K562 (cell line): Measurements from ENCODE around the gene ABHD12. TPM values are rescaled to one million over a fixed set of nuclear protein-coding genes. Genes with fewer than 3 reads are reported as not detected.

Experiments
- ATAC-seq: fragments of 200-7000 bp; cut with Tn5 transposase; 3 replicates; pipeline ENCODE4 v1.9.1; 2020; ENCODE audit warnings: moderate library complexity
- BruUV-seq: library from RNA; stranded (reverse); fragments of 400-500 nt; replicated peaks from 2 replicates; lab custom pipeline; 2021; lab: Mats Ljungman, UMichigan
- CTCF ChIA-PET: fragments of 300-600 bp; formaldehyde crosslinking; extraction: SDS; loops from one replicate; lab custom pipeline; 2021; ENCODE audit warnings: low intra/inter-chr PET ratio; lab: Yijun Ruan, JAX
- POLR2A ChIA-PET: fragments of 300-600, 350-650 bp; sonication (Branson Sonifier 250); formaldehyde crosslinking; extraction: SDS; loops from one replicate; lab custom pipeline; 2021; ENCODE audit warnings: antibody characterized with exemption, inconsistent platforms; lab: Yijun Ruan, JAX
- DNase-seq, 4 experiments: peaks; one replicate each; pipeline versions ENCODE4 v3.0.0 to v3.0.0-alpha.2; 2011 to 2018; ENCODE audit warnings: low spot score in 3 of 4, mixed read lengths in 3 of 4; ENCODE audit errors: extremely low read depth in 1 of 4
- FAIRE-seq: peaks from 2 replicates; lab custom pipeline; 2011; peaks lifted over from hg19 to GRCh38; lab: Jason Lieb, UNC
- H2AFZ ChIP-seq: 2 replicates; pipeline ENCODE4 v1.6.0; 2011; ENCODE audit warnings: low read depth, low read length, control low read depth, inconsistent platforms
- H3K27ac ChIP-seq: fragments of 200-600 bp; 3 replicates; pipeline ENCODE4 v1.8.0; 2011; ENCODE audit warnings: low read depth, mild to moderate bottlenecking, control low read depth, inconsistent platforms, low read length, moderate library complexity, mixed read lengths; ENCODE audit errors: extremely low read depth
- H3K27me3 ChIP-seq, 2 experiments: fragments of 300-600 bp in 1 of 2; 2 replicates in 1 of 2; 3 replicates in 1 of 2; pipeline versions ENCODE4 v1.6.0 to v1.8.0; 2011; ENCODE audit warnings: inconsistent platforms in 2 of 2, low read length in 2 of 2, mild to moderate bottlenecking in 1 of 2, mixed read lengths in 1 of 2, moderate library complexity in 1 of 2; ENCODE audit not compliant: control insufficient read depth in 2 of 2, insufficient read depth in 2 of 2
- H3K36me3 ChIP-seq: fragments of 300-600 bp; 3 replicates; pipeline ENCODE4 v1.8.0; 2011; ENCODE audit warnings: mild to moderate bottlenecking, low read length, inconsistent platforms; ENCODE audit not compliant: control insufficient read depth, insufficient read depth
- H3K4me1 ChIP-seq, 2 experiments: fragments of 200-600 bp in 1 of 2; replicated peaks in 1 of 2; 2 replicates in 1 of 2; 3 replicates in 1 of 2; pipeline versions ENCODE4 v1.5.1 to v1.8.0; 2011; ENCODE audit warnings: inconsistent platforms in 2 of 2, low read length in 2 of 2, mild to moderate bottlenecking in 1 of 2, mixed read lengths in 1 of 2, moderate library complexity in 1 of 2; ENCODE audit not compliant: control insufficient read depth in 2 of 2, insufficient read depth in 2 of 2
- H3K4me2 ChIP-seq: 2 replicates; pipeline ENCODE4 v1.6.1; 2011; ENCODE audit warnings: low read length, control low read depth, inconsistent platforms, mixed read lengths; ENCODE audit not compliant: insufficient read depth
- H3K4me3 ChIP-seq: fragments of 200-600 bp; sonication (generic), shearing (Covaris generic); 2 replicates; pipeline ENCODE4 v1.5.1; 2016; ENCODE audit warnings: control low read depth, inconsistent platforms
- H3K79me2 ChIP-seq: fragments of 200-600 bp; 3 replicates; pipeline ENCODE4 v1.8.0; 2011; ENCODE audit warnings: low read length, inconsistent platforms; ENCODE audit not compliant: control insufficient read depth, insufficient read depth
- H3K9ac ChIP-seq, 2 experiments: 2 replicates each; pipeline versions ENCODE4 v1.6.0 to v1.6.1; 2011; ENCODE audit warnings: low read depth in 2 of 2, low read length in 2 of 2, control low read depth in 1 of 2, inconsistent platforms in 1 of 2, mild to moderate bottlenecking in 1 of 2, mixed read lengths in 1 of 2; ENCODE audit not compliant: insufficient read depth in 1 of 2
- H3K9me1 ChIP-seq: one replicate; pipeline ENCODE4 v1.6.0; 2011; ENCODE audit warnings: inconsistent platforms, mild to moderate bottlenecking, low read length, moderate library complexity; ENCODE audit not compliant: control insufficient read depth, insufficient read depth
- H3K9me3 ChIP-seq: replicated peaks from 2 replicates; pipeline ENCODE4 v1.5.1; 2011; ENCODE audit warnings: low read depth, low read length, inconsistent platforms; ENCODE audit not compliant: control insufficient read depth, insufficient read depth
- H4K20me1 ChIP-seq: replicated peaks from 2 replicates; pipeline ENCODE4 v1.6.1; 2011; ENCODE audit warnings: low read length, inconsistent platforms, mixed read lengths; ENCODE audit not compliant: control insufficient read depth, insufficient read depth
- FIP1L1 ChIP-seq: fragments of 200-400 bp; formaldehyde crosslinking; IDR thresholded peaks from 2 replicates; pipeline ENCODE4 v1.6.1; 2018; ENCODE audit warnings: mild to moderate bottlenecking, low read depth, low read length; ENCODE audit not compliant: poor library complexity, severe bottlenecking
- FOXP1 ChIP-seq: sonication (generic); formaldehyde crosslinking; IDR thresholded peaks from 2 replicates; pipeline ENCODE4 v1.8.0; 2022; ENCODE audit warnings: mild to moderate bottlenecking, missing genetic modification reagents
- HDAC8 ChIP-seq: fragments of 450-650 bp; IDR thresholded peaks from 2 replicates; pipeline ENCODE4 v1.6.1; 2016; ENCODE audit warnings: mild to moderate bottlenecking, missing genetic modification characterization, moderate library complexity, missing compliant biosample characterization
- HOXB6 ChIP-seq: fragments of 250-450 bp; sonication (Bioruptor Pico); IDR thresholded peaks from 2 replicates; pipeline ENCODE4 v1.5.1; 2022; ENCODE audit warnings: mild to moderate bottlenecking, borderline replicate concordance
- KAT8 ChIP-seq: fragments of 450-650 bp; IDR thresholded peaks from 2 replicates; pipeline ENCODE4 v1.6.1; 2016; ENCODE audit warnings: low read depth, mild to moderate bottlenecking
- KDM4B ChIP-seq, 2 experiments: fragments of 450-650 bp in 1 of 2; sonication (generic) in 1 of 2; IDR thresholded peaks; 2 replicates each; pipeline ENCODE4 v1.6.1; 2016 to 2017; ENCODE audit warnings: borderline replicate concordance in 2 of 2, antibody characterized with exemption in 1 of 2, low read depth in 1 of 2, mild to moderate bottlenecking in 1 of 2
- NCOA1 ChIP-seq: fragments of 450-650 bp; IDR thresholded peaks from 2 replicates; pipeline ENCODE4 v1.6.1; 2016; ENCODE audit warnings: low read depth
- PHB2 ChIP-seq: fragments of 450-650 bp; IDR thresholded peaks from 2 replicates; pipeline ENCODE4 v1.6.1; 2017; ENCODE audit warnings: low read depth
- SP1 ChIP-seq: sonication (generic); formaldehyde crosslinking; IDR thresholded peaks from 2 replicates; pipeline ENCODE4 v1.8.1; 2022; ENCODE audit warnings: mild to moderate bottlenecking, missing genetic modification reagents
- ZNF232 ChIP-seq: sonication (generic); formaldehyde crosslinking; IDR thresholded peaks from 2 replicates; pipeline ENCODE4 v1.8.0; 2022; ENCODE audit warnings: mild to moderate bottlenecking, missing genetic modification reagents
- ZNF445 ChIP-seq: fragments of 250-450 bp; sonication (Bioruptor Pico); IDR thresholded peaks from 2 replicates; pipeline ENCODE4 v1.4.0; 2020; ENCODE audit warnings: low read depth, mild to moderate bottlenecking, moderate library complexity
- ZNF518B ChIP-seq: fragments of 250-450 bp; sonication (Bioruptor Pico); IDR thresholded peaks from 2 replicates; pipeline ENCODE4 v1.5.0; 2021; ENCODE audit warnings: mild to moderate bottlenecking, moderate library complexity
- ZNF696 ChIP-seq: fragments of 250-450 bp; sonication (Bioruptor Pico); conservative IDR thresholded peaks from 2 replicates; pipeline ENCODE4 v1.4.0; 2020; ENCODE audit warnings: mild to moderate bottlenecking, moderate library complexity
- WGBS: fragments of 100-300 bp; shearing (Covaris generic); methylation state at CpG from one replicate; pipeline ENCODE4 v1.1.6; 2016; ENCODE audit warnings: low coverage, mixed read lengths; ENCODE audit not compliant: insufficient coverage; ENCODE audit errors: missing lambda C conversion rate; 5-methylcytosine and 5-hydroxymethylcytosine counted together
- in situ Hi-C: fragments of 300-500 bp; cut with MboI; formaldehyde crosslinking; loops from 4 replicates; pipeline ENCODE4 v1.15.0; 2018; ENCODE audit warnings: inconsistent platforms, mixed read lengths
- intact Hi-C: fragments of 100-400 bp; cut with micrococcal nuclease; formaldehyde crosslinking; loops from 2 replicates; pipeline ENCODE4 v1.14.2; 2022
- polyA plus RNA-seq, 8 experiments: library from polyadenylated mRNA; depleted of rRNA in 4 of 8; stranded (reverse) in 5 of 8; unstranded in 3 of 8; fragments of >200 nt; fragmentation: Nextera tagmentation in 2 of 8; fragmentation: Illumina TruSeq in 1 of 8; extraction: Ambion mirVana in 2 of 8; extraction: Trizol in 1 of 8; gene quantifications; 2 replicates each; pipeline versions ENCODE4 v1.2.1 to v1.2.3, GENCODE V29; 2011 to 2014; ENCODE audit warnings: inconsistent platforms in 1 of 8, missing spikeins in 1 of 8
- total RNA-seq, 7 experiments: library from RNA; depleted of rRNA in 6 of 7; stranded (reverse); fragments of >200 nt in 6 of 7; fragmentation: Illumina TruSeq in 2 of 7; extraction: Trizol in 2 of 7; gene quantifications; 2 replicates each; pipeline versions ENCODE4 v1.2.1 to v1.2.3, GENCODE V29; 2011 to 2021; ENCODE audit warnings: low replicate concordance in 1 of 7

ABHD12 gene
- total and polyA plus RNA-seq, 9 of the 15 experiments (the other 6 are each of a cell fraction or from before 2014, with no cell fraction given): 0.65 to 15.6 (median 9.1) TPM

- WGBS: 90% methylated on average over 5 of the region's 5 CpGs
- ATAC-seq: no peak
- Histone ChIP-seq H3K4me1 (no peaks in the 10 kb centered on the region; a peak in 2 of 5 replicates), H3K4me3 (no peak overlapping the region), H3K36me3 (no peaks in the 10 kb centered on the region; the same call in 2 of the 3 replicates), H3K9me1 (no peaks in the 10 kb centered on the region), H3K9me3 (no peaks in the 10 kb centered on the region), H3K27ac (no peak overlapping the region), H3K4me2 (no peak overlapping the region), H3K9ac (no peak overlapping the region), H4K20me1 (no peaks in the 10 kb centered on the region), H2AFZ (no peak overlapping the region), H3K79me2 (no peaks in the 10 kb centered on the region), H3K27me3 (no peaks in the 10 kb centered on the region)
- FAIRE-seq: no peak
- ChIA-PET POLR2A (no interaction called here), CTCF (no interaction called here)
- DNase-seq: no peak
- no TSS peak for BruUV-seq
- intact Hi-C loops: no loop called here
- in situ Hi-C loops: no loop called here
- TF ChIP-seq ZNF696 (CRISPR knock-in tag) (no peak), KAT8 (no peak), ZNF518B (CRISPR knock-in tag) (no peak), NCOA1 (no peak), ZNF445 (CRISPR knock-in tag) (no peak), FOXP1 (CRISPR knock-in tag) (no peak), PHB2 (no peak), ZNF232 (CRISPR knock-in tag) (no peak), KDM4B (IDR thresholded peaks at IDR 0.05; ENCODE audit: borderline replicate concordance in 2 of 2, low read depth in 1 of 2) (no peak), FIP1L1 (no peak), HDAC8 (no peak), SP1 (no peak), HOXB6 (CRISPR knock-in tag) (no peak)
Measured at GRCh38 chr20:25368976-25369375, 21.7 kb downstream of the ABHD12 start.
